ENCODE data around the gene C5orf52.
"Not testable (repeated sequence)": the region's sequence is repeated elsewhere in the genome, so short reads cannot be mapped to it uniquely, and the experiment has no call there.

- TF ChIP-seq, protein P1, sequence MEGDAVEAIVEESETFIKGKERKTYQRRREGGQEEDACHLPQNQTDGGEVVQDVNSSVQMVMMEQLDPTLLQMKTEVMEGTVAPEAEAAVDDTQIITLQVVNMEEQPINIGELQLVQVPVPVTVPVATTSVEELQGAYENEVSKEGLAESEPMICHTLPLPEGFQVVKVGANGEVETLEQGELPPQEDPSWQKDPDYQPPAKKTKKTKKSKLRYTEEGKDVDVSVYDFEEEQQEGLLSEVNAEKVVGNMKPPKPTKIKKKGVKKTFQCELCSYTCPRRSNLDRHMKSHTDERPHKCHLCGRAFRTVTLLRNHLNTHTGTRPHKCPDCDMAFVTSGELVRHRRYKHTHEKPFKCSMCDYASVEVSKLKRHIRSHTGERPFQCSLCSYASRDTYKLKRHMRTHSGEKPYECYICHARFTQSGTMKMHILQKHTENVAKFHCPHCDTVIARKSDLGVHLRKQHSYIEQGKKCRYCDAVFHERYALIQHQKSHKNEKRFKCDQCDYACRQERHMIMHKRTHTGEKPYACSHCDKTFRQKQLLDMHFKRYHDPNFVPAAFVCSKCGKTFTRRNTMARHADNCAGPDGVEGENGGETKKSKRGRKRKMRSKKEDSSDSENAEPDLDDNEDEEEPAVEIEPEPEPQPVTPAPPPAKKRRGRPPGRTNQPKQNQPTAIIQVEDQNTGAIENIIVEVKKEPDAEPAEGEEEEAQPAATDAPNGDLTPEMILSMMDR (IDR thresholded peaks at IDR 0.05; ENCODE audit: low read depth, low read length, missing input control) = not testable (repeated sequence)
- TF ChIP-seq MAX (IDR thresholded peaks at IDR 0.05); EGR1 (IDR thresholded peaks at IDR 0.05; ENCODE audit: low read depth in 2 of 2); TAF1 (conservative IDR thresholded peaks at IDR 0.05); YY1 (IDR thresholded peaks at IDR 0.05): not testable (repeated sequence)
- TF ChIP-seq, protein P2, sequence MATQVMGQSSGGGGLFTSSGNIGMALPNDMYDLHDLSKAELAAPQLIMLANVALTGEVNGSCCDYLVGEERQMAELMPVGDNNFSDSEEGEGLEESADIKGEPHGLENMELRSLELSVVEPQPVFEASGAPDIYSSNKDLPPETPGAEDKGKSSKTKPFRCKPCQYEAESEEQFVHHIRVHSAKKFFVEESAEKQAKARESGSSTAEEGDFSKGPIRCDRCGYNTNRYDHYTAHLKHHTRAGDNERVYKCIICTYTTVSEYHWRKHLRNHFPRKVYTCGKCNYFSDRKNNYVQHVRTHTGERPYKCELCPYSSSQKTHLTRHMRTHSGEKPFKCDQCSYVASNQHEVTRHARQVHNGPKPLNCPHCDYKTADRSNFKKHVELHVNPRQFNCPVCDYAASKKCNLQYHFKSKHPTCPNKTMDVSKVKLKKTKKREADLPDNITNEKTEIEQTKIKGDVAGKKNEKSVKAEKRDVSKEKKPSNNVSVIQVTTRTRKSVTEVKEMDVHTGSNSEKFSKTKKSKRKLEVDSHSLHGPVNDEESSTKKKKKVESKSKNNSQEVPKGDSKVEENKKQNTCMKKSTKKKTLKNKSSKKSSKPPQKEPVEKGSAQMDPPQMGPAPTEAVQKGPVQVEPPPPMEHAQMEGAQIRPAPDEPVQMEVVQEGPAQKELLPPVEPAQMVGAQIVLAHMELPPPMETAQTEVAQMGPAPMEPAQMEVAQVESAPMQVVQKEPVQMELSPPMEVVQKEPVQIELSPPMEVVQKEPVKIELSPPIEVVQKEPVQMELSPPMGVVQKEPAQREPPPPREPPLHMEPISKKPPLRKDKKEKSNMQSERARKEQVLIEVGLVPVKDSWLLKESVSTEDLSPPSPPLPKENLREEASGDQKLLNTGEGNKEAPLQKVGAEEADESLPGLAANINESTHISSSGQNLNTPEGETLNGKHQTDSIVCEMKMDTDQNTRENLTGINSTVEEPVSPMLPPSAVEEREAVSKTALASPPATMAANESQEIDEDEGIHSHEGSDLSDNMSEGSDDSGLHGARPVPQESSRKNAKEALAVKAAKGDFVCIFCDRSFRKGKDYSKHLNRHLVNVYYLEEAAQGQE (IDR thresholded peaks at IDR 0.05) = not testable (repeated sequence)
- TF ChIP-seq, protein P3, sequence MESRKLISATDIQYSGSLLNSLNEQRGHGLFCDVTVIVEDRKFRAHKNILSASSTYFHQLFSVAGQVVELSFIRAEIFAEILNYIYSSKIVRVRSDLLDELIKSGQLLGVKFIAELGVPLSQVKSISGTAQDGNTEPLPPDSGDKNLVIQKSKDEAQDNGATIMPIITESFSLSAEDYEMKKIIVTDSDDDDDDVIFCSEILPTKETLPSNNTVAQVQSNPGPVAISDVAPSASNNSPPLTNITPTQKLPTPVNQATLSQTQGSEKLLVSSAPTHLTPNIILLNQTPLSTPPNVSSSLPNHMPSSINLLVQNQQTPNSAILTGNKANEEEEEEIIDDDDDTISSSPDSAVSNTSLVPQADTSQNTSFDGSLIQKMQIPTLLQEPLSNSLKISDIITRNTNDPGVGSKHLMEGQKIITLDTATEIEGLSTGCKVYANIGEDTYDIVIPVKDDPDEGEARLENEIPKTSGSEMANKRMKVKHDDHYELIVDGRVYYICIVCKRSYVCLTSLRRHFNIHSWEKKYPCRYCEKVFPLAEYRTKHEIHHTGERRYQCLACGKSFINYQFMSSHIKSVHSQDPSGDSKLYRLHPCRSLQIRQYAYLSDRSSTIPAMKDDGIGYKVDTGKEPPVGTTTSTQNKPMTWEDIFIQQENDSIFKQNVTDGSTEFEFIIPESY (IDR thresholded peaks at IDR 0.05) = not testable (repeated sequence)
Measured at GRCh38 chr5:157698674-157699073, 27.3 kb downstream of the C5orf52 start.

Data from liver (tissue), 3 donors.